Measurements from ENCODE around the gene B4GALT5. TPM values are rescaled to one million over a fixed set of nuclear protein-coding genes. Genes with fewer than 3 reads are reported as not detected.

B4GALT5 gene
- total RNA-seq, 1 experiment from 2014 or later = 62.4 TPM

- H3K4me3 Mint-ChIP-seq = no peak overlapping the region
- POLR2A ChIA-PET = no interaction called here
- no peaks in the 10 kb centered on the region for H3K27me3 Mint-ChIP-seq (ENCODE audit: low read depth)
- H3K4me1 Mint-ChIP-seq = peaks cover 71% of the 10 kb centered on the region
- no peaks in the 10 kb centered on the region for H3K36me3 Mint-ChIP-seq
- no peak for DNase-seq (ENCODE audit: low spot score)
- peak overlapping the region; percentile 94 for H3K27ac Mint-ChIP-seq
- ATAC-seq = no peak
- TF ChIP-seq TEAD1 (CRISPR knock-in tag; IDR thresholded peaks at IDR 0.05) = no peak
- TF ChIP-seq NFE2L1 (CRISPR knock-in tag; IDR thresholded peaks at IDR 0.05) = no peak
- 0 out of 2 replicates have a peak, but pooled peaks have one; percentile 30 for TF ChIP-seq ZNF121 (CRISPR knock-in tag; IDR thresholded peaks at IDR 0.05)
- CTCF ChIA-PET = interaction anchor here (1.2 kb wide), 1 partner anchor 143 kb away, joined by 4 read pairs; no protein-coding TSS in a partner anchor
- no peaks in the 10 kb centered on the region for H3K9me3 Mint-ChIP-seq
Measured at GRCh38 chr20:49684335-49684997, 29.2 kb downstream of the B4GALT5 start.

GRCh38 chr20:49682798-49683197 lies 30.9 kb downstream of the B4GALT5 start:
- H3K4me1 Mint-ChIP-seq = peaks cover 69% of the 10 kb centered on the region
- no peak for ATAC-seq
- no peaks in the 10 kb centered on the region for H3K9me3 Mint-ChIP-seq
- ChIA-PET CTCF (no interaction called here), POLR2A (interaction anchor here (1.1 kb wide), 1 partner anchor 39 kb away, joined by 3 read pairs; no protein-coding TSS in a partner anchor)
- DNase-seq (ENCODE audit: low spot score) = no peak
- TF ChIP-seq, protein P1, sequence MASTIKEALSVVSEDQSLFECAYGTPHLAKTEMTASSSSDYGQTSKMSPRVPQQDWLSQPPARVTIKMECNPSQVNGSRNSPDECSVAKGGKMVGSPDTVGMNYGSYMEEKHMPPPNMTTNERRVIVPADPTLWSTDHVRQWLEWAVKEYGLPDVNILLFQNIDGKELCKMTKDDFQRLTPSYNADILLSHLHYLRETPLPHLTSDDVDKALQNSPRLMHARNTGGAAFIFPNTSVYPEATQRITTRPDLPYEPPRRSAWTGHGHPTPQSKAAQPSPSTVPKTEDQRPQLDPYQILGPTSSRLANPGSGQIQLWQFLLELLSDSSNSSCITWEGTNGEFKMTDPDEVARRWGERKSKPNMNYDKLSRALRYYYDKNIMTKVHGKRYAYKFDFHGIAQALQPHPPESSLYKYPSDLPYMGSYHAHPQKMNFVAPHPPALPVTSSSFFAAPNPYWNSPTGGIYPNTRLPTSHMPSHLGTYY (CRISPR knock-in tag; IDR thresholded peaks at IDR 0.05) = no peak
- no peak for TF ChIP-seq MXD4 (CRISPR knock-in tag; IDR thresholded peaks at IDR 0.05; ENCODE audit: borderline replicate concordance)
- no peak for TF ChIP-seq ZNF396 (CRISPR knock-in tag; IDR thresholded peaks at IDR 0.05; ENCODE audit: borderline replicate concordance)
- TF ChIP-seq FOXP4 (CRISPR knock-in tag; IDR thresholded peaks at IDR 0.05) = no peak
- TF ChIP-seq, protein P2, sequence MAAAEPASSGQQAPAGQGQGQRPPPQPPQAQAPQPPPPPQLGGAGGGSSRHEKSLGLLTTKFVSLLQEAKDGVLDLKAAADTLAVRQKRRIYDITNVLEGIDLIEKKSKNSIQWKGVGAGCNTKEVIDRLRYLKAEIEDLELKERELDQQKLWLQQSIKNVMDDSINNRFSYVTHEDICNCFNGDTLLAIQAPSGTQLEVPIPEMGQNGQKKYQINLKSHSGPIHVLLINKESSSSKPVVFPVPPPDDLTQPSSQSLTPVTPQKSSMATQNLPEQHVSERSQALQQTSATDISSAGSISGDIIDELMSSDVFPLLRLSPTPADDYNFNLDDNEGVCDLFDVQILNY (CRISPR knock-in tag; IDR thresholded peaks at IDR 0.05) = no peak
- TF ChIP-seq GRHL2 (CRISPR knock-in tag; IDR thresholded peaks at IDR 0.05; ENCODE audit: insufficient replicate concordance, severe bottlenecking) = no peak
- no peak for TF ChIP-seq ZNF281 (CRISPR knock-in tag; IDR thresholded peaks at IDR 0.05)
- no peaks in the 10 kb centered on the region for H3K36me3 Mint-ChIP-seq
- H3K4me3 Mint-ChIP-seq = no peak overlapping the region
- H3K27ac Mint-ChIP-seq = peak overlapping the region; percentile 90
- H3K27me3 Mint-ChIP-seq (ENCODE audit: low read depth) = no peaks in the 10 kb centered on the region

DNA sequence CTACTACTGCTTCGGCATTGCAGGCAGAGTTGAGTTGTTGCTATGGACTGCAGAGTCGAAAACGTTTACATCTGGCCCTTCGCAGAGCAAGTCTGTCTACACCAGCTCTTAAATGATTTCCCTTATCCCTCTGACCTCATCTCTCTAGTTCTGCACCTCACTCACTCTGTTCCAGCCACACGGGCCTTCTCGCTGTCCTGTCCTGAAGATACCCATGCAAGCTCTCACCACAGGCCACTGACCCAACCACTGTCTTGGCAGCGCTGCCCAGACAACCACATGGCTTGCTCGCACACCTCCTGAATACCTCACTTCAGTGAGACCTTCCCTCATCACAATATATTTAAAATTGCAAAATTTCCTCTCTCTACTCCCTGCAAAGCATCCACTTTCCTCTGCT lies 31.4 kb downstream of the B4GALT5 start:
- Mint-ChIP-seq H3K27me3 (ENCODE audit: low read depth) (no peaks in the 10 kb centered on the region), H3K4me3 (no peak overlapping the region), H3K36me3 (no peaks in the 10 kb centered on the region), H3K4me1 (peaks cover 71% of the 10 kb centered on the region), H3K9me3 (no peaks in the 10 kb centered on the region), H3K27ac (peak overlapping the region; percentile 90)
- DNase-seq (ENCODE audit: low spot score) (no peak), ATAC-seq (no peak)
- CTCF ChIA-PET = no interaction called here
- POLR2A ChIA-PET = interaction anchor here (1.1 kb wide), 1 partner anchor 38 kb away, joined by 3 read pairs; no protein-coding TSS in a partner anchor
- TF ChIP-seq SOX15 (CRISPR knock-in tag; IDR thresholded peaks at IDR 0.05) (no peak), ZNF425 (CRISPR knock-in tag; conservative IDR thresholded peaks at IDR 0.05) (no peak), ZNF263 (CRISPR knock-in tag; IDR thresholded peaks at IDR 0.05; ENCODE audit: low read depth) (no peak), MYBL2 (CRISPR knock-in tag; IDR thresholded peaks at IDR 0.05) (no peak), PREB (CRISPR knock-in tag; IDR thresholded peaks at IDR 0.05; ENCODE audit: borderline replicate concordance) (no peak), ZNF396 (CRISPR knock-in tag; IDR thresholded peaks at IDR 0.05; ENCODE audit: borderline replicate concordance) (no peak)
- TF ChIP-seq, protein P3, sequence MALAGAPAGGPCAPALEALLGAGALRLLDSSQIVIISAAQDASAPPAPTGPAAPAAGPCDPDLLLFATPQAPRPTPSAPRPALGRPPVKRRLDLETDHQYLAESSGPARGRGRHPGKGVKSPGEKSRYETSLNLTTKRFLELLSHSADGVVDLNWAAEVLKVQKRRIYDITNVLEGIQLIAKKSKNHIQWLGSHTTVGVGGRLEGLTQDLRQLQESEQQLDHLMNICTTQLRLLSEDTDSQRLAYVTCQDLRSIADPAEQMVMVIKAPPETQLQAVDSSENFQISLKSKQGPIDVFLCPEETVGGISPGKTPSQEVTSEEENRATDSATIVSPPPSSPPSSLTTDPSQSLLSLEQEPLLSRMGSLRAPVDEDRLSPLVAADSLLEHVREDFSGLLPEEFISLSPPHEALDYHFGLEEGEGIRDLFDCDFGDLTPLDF (CRISPR knock-in tag; IDR thresholded peaks at IDR 0.05) = no peak
- TF ChIP-seq, protein P4, sequence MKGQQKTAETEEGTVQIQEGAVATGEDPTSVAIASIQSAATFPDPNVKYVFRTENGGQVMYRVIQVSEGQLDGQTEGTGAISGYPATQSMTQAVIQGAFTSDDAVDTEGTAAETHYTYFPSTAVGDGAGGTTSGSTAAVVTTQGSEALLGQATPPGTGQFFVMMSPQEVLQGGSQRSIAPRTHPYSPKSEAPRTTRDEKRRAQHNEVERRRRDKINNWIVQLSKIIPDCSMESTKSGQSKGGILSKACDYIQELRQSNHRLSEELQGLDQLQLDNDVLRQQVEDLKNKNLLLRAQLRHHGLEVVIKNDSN (CRISPR knock-in tag; IDR thresholded peaks at IDR 0.05) = no peak
